SW480 (cell line): ENCODE results near the gene GJA3.

Experiments used
- DNase-seq: peaks from one replicate; pipeline ENCODE4 v3.0.0-alpha.2; 2016; ENCODE audit warnings: low spot score

GJA3 gene

GRCh38 chr13:20160306-20161274, at the start of gene GJA3:
Gene GJA3, minus strand, starts transcription at chr13:20161052. Its CDS starts 17,764 bp downstream, at chr13:20143288.
- DNase-seq = peak; percentile 75

GRCh38 chr13:20209948-20210347, 49.1 kb upstream of the GJA3 start:
- DNase-seq = no peak

GRCh38 chr13:20206698-20207235, 45.9 kb upstream of the GJA3 start:
- no peak for DNase-seq

- no peak for DNase-seq
Measured at GRCh38 chr13:20206065-20206697, 45.3 kb upstream of the GJA3 start.

GRCh38 chr13:20198781-20199180, 37.9 kb upstream of the GJA3 start:
- DNase-seq = peak; percentile 82

GRCh38 chr13:20197361-20197834, 36.5 kb upstream of the GJA3 start:
- DNase-seq = peak; percentile 65

- DNase-seq = no peak
Measured at GRCh38 chr13:20195801-20196200, 34.9 kb upstream of the GJA3 start.

GRCh38 chr13:20193907-20194631, 33.2 kb upstream of the GJA3 start:
- no peak for DNase-seq

GRCh38 chr13:20193162-20193906, 32.5 kb upstream of the GJA3 start:
- no peak for DNase-seq

- no peak for DNase-seq
Measured at GRCh38 chr13:20192836-20193161, 31.9 kb upstream of the GJA3 start, which contains the start of gene GJB2. Gene GJB2, minus strand, starts transcription at chr13:20192938. Its CDS starts 3,357 bp downstream, at chr13:20189581.

- peak; percentile 66 for DNase-seq
Measured at GRCh38 chr13:20192158-20192835, 31.4 kb upstream of the GJA3 start.

- DNase-seq = no peak
Measured at GRCh38 chr13:20191311-20192157, 30.7 kb upstream of the GJA3 start.

GRCh38 chr13:20190481-20191310, 29.8 kb upstream of the GJA3 start:
- peak; percentile 75 for DNase-seq

- DNase-seq = no peak
Measured at GRCh38 chr13:20190076-20190475, 29.2 kb upstream of the GJA3 start.

- DNase-seq = no peak
Measured at GRCh38 chr13:20188667-20189553, 28.1 kb upstream of the GJA3 start.

- DNase-seq = no peak
Measured at GRCh38 chr13:20186771-20187170, 25.9 kb upstream of the GJA3 start.

- no peak for DNase-seq
Measured at GRCh38 chr13:20185366-20186056, 24.7 kb upstream of the GJA3 start.
